A549 (cell line): ENCODE data around the gene WDR70. TPM values are rescaled to one million over a fixed set of nuclear protein-coding genes. Genes with fewer than 3 reads are reported as not detected.

Source experiments
- ATAC-seq, 2 experiments: fragments of 200-7000 bp in 1 of 2; fragments of >200 bp in 1 of 2; cut with Nextera tagmentation in 1 of 2; cut with Tn5 transposase in 1 of 2; 3 replicates each; pipeline versions ENCODE4 v1.8.0 to v1.9.1; 2018 to 2020; ENCODE audit warnings: mild to moderate bottlenecking in 1 of 2, moderate library complexity in 1 of 2
- CTCF ChIA-PET: fragments of 300-600 bp; sonication (Branson Sonifier 250); formaldehyde crosslinking; extraction: SDS; loops from one replicate; lab custom pipeline; 2021; ENCODE audit warnings: antibody characterized with exemption, inconsistent platforms; lab: Yijun Ruan, JAX
- POLR2A ChIA-PET: fragments of 350-600 bp; formaldehyde crosslinking; extraction: SDS; loops from one replicate; lab custom pipeline; 2021; ENCODE audit warnings: antibody characterized with exemption, inconsistent platforms; lab: Yijun Ruan, JAX
- DNase-seq, 2 experiments: peaks; one replicate each; pipeline versions ENCODE4 v3.0.0 to v3.0.0-alpha.2; 2011 to 2016; ENCODE audit warnings: low read depth in 1 of 2, low spot score in 1 of 2
- FAIRE-seq: peaks from 2 replicates; lab custom pipeline; 2011; peaks lifted over from hg19 to GRCh38; lab: Jason Lieb, UNC
- H3K27ac ChIP-seq, 2 experiments: fragments of >200 bp; sonication (Bioruptor Twin); formaldehyde crosslinking; 3 replicates each; pipeline ENCODE4 v1.5.1; 2016 to 2017
- H3K4me1 ChIP-seq: fragments of >200 bp; sonication (Bioruptor Twin); formaldehyde crosslinking; 3 replicates; pipeline ENCODE4 v1.6.1; 2016
- H3K4me2 ChIP-seq: fragments of >200 bp; sonication (Bioruptor Twin); formaldehyde crosslinking; 3 replicates; pipeline ENCODE4 v1.6.1; 2016
- H3K4me3 ChIP-seq: fragments of >200 bp; sonication (Bioruptor Twin); formaldehyde crosslinking; 3 replicates; pipeline ENCODE4 v1.5.1; 2016
- H3K9me3 ChIP-seq: fragments of >200 bp; sonication (Bioruptor Twin); formaldehyde crosslinking; 3 replicates; pipeline ENCODE4 v1.6.1; 2016
- BHLHE40 ChIP-seq: IDR thresholded peaks from 2 replicates; pipeline ENCODE4 v1.6.1; 2012; ENCODE audit warnings: low read depth, low read length, inconsistent platforms
- CHD4 ChIP-seq: fragments of 200-600 bp; sonication (generic); IDR thresholded peaks from 2 replicates; pipeline ENCODE4 v1.6.1; 2016; ENCODE audit warnings: antibody characterized with exemption, mild to moderate bottlenecking, borderline replicate concordance
- EHF ChIP-seq: fragments of 250-450 bp; sonication (Bioruptor Pico); IDR thresholded peaks from 2 replicates; pipeline ENCODE4 v1.5.0; 2020; ENCODE audit warnings: mild to moderate bottlenecking
- EP300 ChIP-seq, 2 experiments: fragments of >200 bp; sonication (Bioruptor Twin); formaldehyde crosslinking; IDR thresholded peaks; 2 replicates in 1 of 2; 3 replicates in 1 of 2; pipeline ENCODE4 v1.6.1; 2016 to 2017
- NFE2L2 ChIP-seq: fragments of 150-350 bp; conservative IDR thresholded peaks from 2 replicates; pipeline ENCODE4 v1.6.1; 2014; ENCODE audit warnings: low read length
- NR3C1 ChIP-seq: fragments of >200 bp; sonication (Bioruptor Twin); formaldehyde crosslinking; IDR thresholded peaks from 3 replicates; pipeline ENCODE4 v1.6.1; 2017
- POLR2AphosphoS2 ChIP-seq: conservative IDR thresholded peaks from 2 replicates; pipeline ENCODE4 v1.6.1; 2012; ENCODE audit warnings: low read length, improper control_type of control experiment, inconsistent platforms
- RAD21 ChIP-seq, 2 experiments: fragments of >200 bp in 1 of 2; sonication (Bioruptor Twin) in 1 of 2; formaldehyde crosslinking in 1 of 2; IDR thresholded peaks in 1 of 2; conservative IDR thresholded peaks in 1 of 2; 2 replicates in 1 of 2; 3 replicates in 1 of 2; pipeline ENCODE4 v1.6.1; 2012 to 2018; ENCODE audit warnings: inconsistent platforms in 1 of 2
- RCOR1 ChIP-seq: fragments of 150-350 bp; IDR thresholded peaks from 2 replicates; pipeline ENCODE4 v1.6.1; 2014; ENCODE audit warnings: antibody characterized with exemption, low read length, low read depth
- RNF2 ChIP-seq: fragments of 200-600 bp; sonication (generic); IDR thresholded peaks from 2 replicates; pipeline ENCODE4 v1.6.1; 2016; ENCODE audit warnings: low read depth, mild to moderate bottlenecking, antibody characterized with exemption, moderate library complexity, borderline replicate concordance
- SREBF2 ChIP-seq: fragments of 450-650 bp; IDR thresholded peaks from 2 replicates; pipeline ENCODE4 v1.6.1; 2014; ENCODE audit warnings: mild to moderate bottlenecking, moderate library complexity
- TFCP2L1 ChIP-seq: fragments of 250-450 bp; sonication (Bioruptor Pico); IDR thresholded peaks from 2 replicates; pipeline ENCODE4 v1.5.0; 2021; ENCODE audit warnings: mild to moderate bottlenecking
- ZC3H11A ChIP-seq: fragments of 450-650 bp; IDR thresholded peaks from 2 replicates; pipeline ENCODE4 v1.6.1; 2014; ENCODE audit warnings: antibody characterized with exemption, mild to moderate bottlenecking
- ZSCAN20 ChIP-seq: fragments of 250-450 bp; sonication (Bioruptor Pico); IDR thresholded peaks from 2 replicates; pipeline ENCODE4 v1.8.0; 2022; ENCODE audit warnings: mild to moderate bottlenecking, moderate library complexity
- WGBS: methylation state at CpG from one replicate; pipeline ENCODE4 v1.1.6; 2017; ENCODE audit errors: missing lambda C conversion rate; 5-methylcytosine and 5-hydroxymethylcytosine counted together
- polyA plus RNA-seq, 4 experiments: library from polyadenylated mRNA; depleted of rRNA in 3 of 4; stranded (reverse); fragments of >200 nt; fragmentation: RNase III in 1 of 4; extraction: RNeasy Plus Mini Kit Qiagen cat#74134 plus additional on column Dnase treatment in 1 of 4; gene quantifications; 2 replicates in 3 of 4; 3 replicates in 1 of 4; pipeline ENCODE4 v1.2.3, GENCODE V29; 2011 to 2017
- TF ChIP-seq, protein P1 (sequence below): fragments of 150-350 bp; IDR thresholded peaks from 2 replicates; pipeline ENCODE4 v1.6.1; 2014; ENCODE audit warnings: low read depth, mild to moderate bottlenecking, low read length
- TF ChIP-seq, protein P2 (sequence below): fragments of >200 bp; sonication (Bioruptor Twin); formaldehyde crosslinking; IDR thresholded peaks from 2 replicates; pipeline ENCODE4 v1.6.1; 2016
- TF ChIP-seq, protein P3 (sequence below): fragments of 250-450 bp; sonication (Bioruptor Pico); IDR thresholded peaks from 2 replicates; pipeline ENCODE4 v1.5.0; 2020; ENCODE audit warnings: low read depth, mild to moderate bottlenecking, moderate library complexity
- TF ChIP-seq, protein P4 (sequence below): IDR thresholded peaks from 2 replicates; pipeline ENCODE4 v1.6.1; 2012; ENCODE audit warnings: low read depth, borderline replicate concordance

WDR70 gene
- polyA plus RNA-seq, 2 of the 4 experiments (the other 2 are of a cell fraction), result 13.8 to 28.8 TPM

DNA sequence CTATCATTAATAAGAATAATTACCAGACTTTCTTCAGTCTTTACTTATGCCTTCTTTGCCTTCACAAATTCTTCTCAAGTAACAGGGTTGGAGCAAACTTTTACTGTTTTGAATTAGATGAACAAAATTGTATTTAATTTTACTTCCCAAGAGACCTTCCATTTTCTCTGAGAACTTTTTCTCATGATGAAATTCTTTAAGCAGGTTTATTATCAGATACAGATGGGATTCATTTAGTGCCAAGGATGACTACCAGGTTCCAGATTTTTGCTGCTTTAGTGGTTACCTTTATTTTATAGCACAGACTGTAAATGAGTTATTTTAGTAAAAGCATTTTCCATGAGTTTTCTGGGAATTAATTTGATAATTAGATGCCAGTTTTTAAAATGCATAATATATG is 335.6 kb downstream of the WDR70 start (continued):
- TF ChIP-seq, protein P1, sequence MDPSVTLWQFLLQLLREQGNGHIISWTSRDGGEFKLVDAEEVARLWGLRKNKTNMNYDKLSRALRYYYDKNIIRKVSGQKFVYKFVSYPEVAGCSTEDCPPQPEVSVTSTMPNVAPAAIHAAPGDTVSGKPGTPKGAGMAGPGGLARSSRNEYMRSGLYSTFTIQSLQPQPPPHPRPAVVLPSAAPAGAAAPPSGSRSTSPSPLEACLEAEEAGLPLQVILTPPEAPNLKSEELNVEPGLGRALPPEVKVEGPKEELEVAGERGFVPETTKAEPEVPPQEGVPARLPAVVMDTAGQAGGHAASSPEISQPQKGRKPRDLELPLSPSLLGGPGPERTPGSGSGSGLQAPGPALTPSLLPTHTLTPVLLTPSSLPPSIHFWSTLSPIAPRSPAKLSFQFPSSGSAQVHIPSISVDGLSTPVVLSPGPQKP, result no peak
- TF ChIP-seq CHD4, result no peak

DNA sequence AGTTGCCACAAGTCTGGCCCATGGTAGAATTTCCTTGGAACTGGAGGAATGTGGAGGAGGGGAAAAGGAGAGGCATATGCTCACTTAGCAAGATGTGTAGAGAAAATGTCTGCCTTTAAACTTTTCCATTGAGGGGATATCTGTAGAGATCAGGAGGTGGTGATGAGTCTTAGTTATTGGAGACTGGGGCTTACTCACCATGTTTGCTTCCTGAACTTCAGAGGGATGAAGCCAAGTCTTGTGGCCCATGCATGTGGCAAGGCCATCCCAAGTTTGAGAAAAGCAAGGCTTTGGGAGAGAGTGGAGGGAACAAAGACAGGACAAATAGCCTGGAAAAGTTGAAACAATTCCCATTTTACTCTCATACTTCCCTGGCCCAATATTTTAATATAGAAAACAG is 336.2 kb downstream of the WDR70 start:
- no peak overlapping the region for H3K4me2 ChIP-seq
- TF ChIP-seq ZC3H11A (no peak), RNF2 (no peak)
- FAIRE-seq (no peak), DNase-seq (no peak), ATAC-seq (no peak)
- H3K9me3 ChIP-seq, result no peaks in the 10 kb centered on the region
- peaks cover 18% of the 10 kb centered on the region for H3K4me1 ChIP-seq
- H3K4me3 ChIP-seq, result no peak overlapping the region
- no peak overlapping the region for H3K27ac ChIP-seq
- POLR2A ChIA-PET, result no interaction called here
- CTCF ChIA-PET, result no interaction called here

DNA sequence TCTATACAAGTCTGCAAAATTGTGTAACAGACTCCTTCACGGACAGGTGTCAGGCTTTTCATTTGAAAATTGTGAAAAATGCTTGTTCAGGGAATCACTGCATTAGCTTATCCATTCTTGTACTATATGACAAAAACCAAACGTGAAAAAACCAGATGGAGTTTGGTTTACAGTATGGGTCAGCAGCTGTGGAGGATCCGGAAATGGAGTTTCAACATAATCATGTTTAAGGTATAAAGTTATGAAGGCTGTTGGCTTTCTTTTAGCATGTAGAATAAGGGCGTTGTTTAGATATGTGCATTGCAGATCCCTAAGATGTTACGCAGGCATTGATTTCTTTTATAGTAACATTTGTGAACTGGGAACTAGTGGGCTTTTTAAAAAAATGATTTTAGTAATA is 336.9 kb downstream of the WDR70 start:
- peaks cover 18% of the 10 kb centered on the region for H3K4me1 ChIP-seq
- DNase-seq, result no peak
- H3K27ac ChIP-seq, result no peak overlapping the region
- no peak overlapping the region for H3K4me3 ChIP-seq
- ATAC-seq, result no peak
- H3K9me3 ChIP-seq, result no peaks in the 10 kb centered on the region
- CTCF ChIA-PET, result no interaction called here
- FAIRE-seq, result no peak
- H3K4me2 ChIP-seq, result no peak overlapping the region
- POLR2A ChIA-PET, result no interaction called here
- 92% methylated on average over 5 of the region's 5 CpGs for WGBS
- TF ChIP-seq POLR2AphosphoS2 (no peak), BHLHE40 (no peak), RCOR1 (no peak), ZSCAN20 (CRISPR knock-in tag) (no peak)
- TF ChIP-seq, protein P2, sequence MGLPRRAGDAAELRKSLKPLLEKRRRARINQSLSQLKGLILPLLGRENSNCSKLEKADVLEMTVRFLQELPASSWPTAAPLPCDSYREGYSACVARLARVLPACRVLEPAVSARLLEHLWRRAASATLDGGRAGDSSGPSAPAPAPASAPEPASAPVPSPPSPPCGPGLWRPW, result no peak
- TF ChIP-seq, all 56 proteins: peak for 0

DNA sequence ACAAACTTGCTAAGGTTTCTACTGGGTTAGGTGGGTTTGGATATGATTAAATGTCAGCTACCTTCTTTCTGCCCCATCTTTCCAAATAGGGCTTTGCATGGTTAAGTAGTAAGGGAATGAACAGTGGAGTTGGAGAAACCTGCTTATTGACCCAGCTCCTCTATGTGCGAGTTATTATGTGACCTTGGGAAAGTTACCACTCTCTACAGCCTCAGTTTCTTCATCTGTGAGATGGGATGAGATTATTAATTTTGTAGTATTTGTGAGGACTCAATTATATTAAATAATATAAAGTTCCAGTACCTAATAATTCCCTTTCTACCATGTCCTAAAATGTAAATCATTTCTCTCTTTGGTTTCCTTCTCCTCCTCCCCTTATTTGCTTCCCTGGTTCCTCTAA is 337.3 kb downstream of the WDR70 start:
- FAIRE-seq (no peak), ATAC-seq (no peak), DNase-seq (no peak)
- Histone ChIP-seq H3K4me2 (no peak overlapping the region; the same call in 2 of the 3 replicates), H3K4me3 (no peak overlapping the region), H3K4me1 (peaks cover 18% of the 10 kb centered on the region), H3K9me3 (no peaks in the 10 kb centered on the region), H3K27ac (no peak overlapping the region)
- TF ChIP-seq RAD21 (conservative IDR thresholded peaks at IDR 0.05 in 1 of 2, IDR thresholded peaks at IDR 0.05 in 1 of 2), result no peak
- TF ChIP-seq SREBF2, result no peak
- TF ChIP-seq RNF2, result no peak
- TF ChIP-seq EHF (CRISPR knock-in tag), result no peak
- TF ChIP-seq NFE2L2, result no peak
- no peak for TF ChIP-seq NR3C1
- no peak for TF ChIP-seq EP300 (IDR thresholded peaks at IDR 0.05)
- no peak for TF ChIP-seq TFCP2L1 (CRISPR knock-in tag)
- TF ChIP-seq, protein P3, sequence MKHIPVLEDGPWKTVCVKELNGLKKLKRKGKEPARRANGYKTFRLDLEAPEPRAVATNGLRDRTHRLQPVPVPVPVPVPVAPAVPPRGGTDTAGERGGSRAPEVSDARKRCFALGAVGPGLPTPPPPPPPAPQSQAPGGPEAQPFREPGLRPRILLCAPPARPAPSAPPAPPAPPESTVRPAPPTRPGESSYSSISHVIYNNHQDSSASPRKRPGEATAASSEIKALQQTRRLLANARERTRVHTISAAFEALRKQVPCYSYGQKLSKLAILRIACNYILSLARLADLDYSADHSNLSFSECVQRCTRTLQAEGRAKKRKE (CRISPR knock-in tag), result no peak
- TF ChIP-seq, protein P4, sequence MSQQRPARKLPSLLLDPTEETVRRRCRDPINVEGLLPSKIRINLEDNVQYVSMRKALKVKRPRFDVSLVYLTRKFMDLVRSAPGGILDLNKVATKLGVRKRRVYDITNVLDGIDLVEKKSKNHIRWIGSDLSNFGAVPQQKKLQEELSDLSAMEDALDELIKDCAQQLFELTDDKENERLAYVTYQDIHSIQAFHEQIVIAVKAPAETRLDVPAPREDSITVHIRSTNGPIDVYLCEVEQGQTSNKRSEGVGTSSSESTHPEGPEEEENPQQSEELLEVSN, result no peak
- CTCF ChIA-PET, result interaction anchor here (1.3 kb wide), 1 partner anchor 11 kb away, joined by 3 read pairs; no protein-coding TSS in a partner anchor
- 97% methylated on average over 1 of the region's 1 CpG for WGBS
- POLR2A ChIA-PET, result no interaction called here
